Fibroblast of lung (primary cell): ENCODE measurements around the gene PAM. TPM values are rescaled to one million over a fixed set of nuclear protein-coding genes. Genes with fewer than 3 reads are reported as not detected.
"Not testable (repeated sequence)": the region's sequence is repeated elsewhere in the genome, so short reads cannot be mapped to it uniquely, and the experiment has no call there.

ENCODE experiments used
- DNase-seq, 2 donors: peaks; one replicate each; pipeline versions ENCODE4 v3.0.0 to v3.0.0-alpha.2; 2010; ENCODE audit warnings: low read depth in 2 of 2
- H2AFZ ChIP-seq: 2 replicates; pipeline ENCODE4 v1.5.1; 2012; ENCODE audit warnings: low read length, control low read depth, inconsistent platforms
- H3K27ac ChIP-seq: 2 replicates; pipeline ENCODE4 v1.5.1; 2011; ENCODE audit warnings: low read length, control low read depth; ENCODE audit not compliant: insufficient read depth
- H3K27me3 ChIP-seq: 2 replicates; pipeline ENCODE4 v1.5.1; 2011; ENCODE audit warnings: mild to moderate bottlenecking, low read length; ENCODE audit not compliant: control insufficient read depth, insufficient read depth
- H3K36me3 ChIP-seq: 2 replicates; pipeline ENCODE4 v1.5.1; 2011; ENCODE audit warnings: low read length; ENCODE audit not compliant: control insufficient read depth, insufficient read depth
- H3K4me1 ChIP-seq: 2 replicates; pipeline ENCODE4 v1.5.1; 2011; ENCODE audit warnings: low read length; ENCODE audit not compliant: control insufficient read depth, insufficient read depth; ENCODE audit errors: extremely low read depth
- H3K4me2 ChIP-seq: 2 replicates; pipeline ENCODE4 v1.5.1; 2011; ENCODE audit warnings: low read length, control low read depth; ENCODE audit not compliant: insufficient read depth; ENCODE audit errors: extremely low read depth
- H3K4me3 ChIP-seq, 4 experiments: fragments of 200-600 bp in 1 of 4; sonication (generic) in 1 of 4; replicated peaks in 1 of 4; 2 replicates each; pipeline ENCODE4 v1.5.1; 2011 to 2016; ENCODE audit warnings: low read length in 4 of 4, low read depth in 3 of 4, mild to moderate bottlenecking in 3 of 4, control low read depth in 2 of 4, inconsistent platforms in 1 of 4, mixed read lengths in 1 of 4; ENCODE audit not compliant: insufficient read depth in 1 of 4; ENCODE audit errors: control extremely low read depth in 1 of 4
- H3K79me2 ChIP-seq: 2 replicates; pipeline ENCODE4 v1.5.1; 2012; ENCODE audit warnings: mild to moderate bottlenecking, low read length, inconsistent platforms; ENCODE audit not compliant: control insufficient read depth, insufficient read depth
- H3K9ac ChIP-seq: 2 replicates; pipeline ENCODE4 v1.5.1; 2011; ENCODE audit warnings: mild to moderate bottlenecking, low read length, control low read depth; ENCODE audit not compliant: insufficient read depth
- H3K9me3 ChIP-seq: 2 replicates; pipeline ENCODE4 v1.5.1; 2012; ENCODE audit warnings: low read depth, low read length; ENCODE audit not compliant: control insufficient read depth, insufficient read depth
- H4K20me1 ChIP-seq: 2 replicates; pipeline ENCODE4 v1.5.1; 2011; ENCODE audit warnings: low read length; ENCODE audit not compliant: control insufficient read depth, insufficient read depth; ENCODE audit errors: extremely low read depth
- CTCF ChIP-seq, 2 donors: IDR thresholded peaks in 1 of 2; conservative IDR thresholded peaks in 1 of 2; 1 replicate in 1 of 2; 2 replicates in 1 of 2; pipeline ENCODE4 v1.5.1; 2011 to 2012; ENCODE audit warnings: low read length in 2 of 2, control low read depth in 1 of 2, inconsistent platforms in 1 of 2, low read depth in 1 of 2, mild to moderate bottlenecking in 1 of 2
- EZH2 ChIP-seq: IDR thresholded peaks from 2 replicates; pipeline ENCODE4 v1.5.1; 2012; ENCODE audit warnings: low read length, control low read depth, mild to moderate bottlenecking; ENCODE audit errors: missing control alignments
- polyA plus RNA-seq, 2 donors: library from polyadenylated mRNA; depleted of rRNA in 1 of 2; stranded (reverse) in 1 of 2; unstranded in 1 of 2; fragments of >200 nt; gene quantifications; 2 replicates each; pipeline ENCODE4 v1.2.1, GENCODE V29; 2011 to 2012; ENCODE audit warnings: missing spikeins in 1 of 2
- total RNA-seq: library from RNA; depleted of rRNA; stranded (reverse); fragments of >200 nt; gene quantifications from 2 replicates; pipeline ENCODE4 v1.2.1, GENCODE V29; 2014

PAM gene
- total and polyA plus RNA-seq, 2 donors (not counting 1 experiment from before 2014, with no cell fraction given): 404 to 405 TPM

- Histone ChIP-seq H3K36me3 (no peaks in the 10 kb centered on the region), H3K4me3 (no peak overlapping the region), H3K4me1 (peaks cover 2% of the 10 kb centered on the region), H3K9ac (no peak overlapping the region), H3K27ac (no peak overlapping the region), H3K27me3 (no peaks in the 10 kb centered on the region), H3K4me2 (no peak overlapping the region), H2AFZ (no peak overlapping the region), H3K79me2 (no peaks in the 10 kb centered on the region), H3K9me3 (no peaks in the 10 kb centered on the region), H4K20me1 (no peaks in the 10 kb centered on the region)
- TF ChIP-seq CTCF (conservative IDR thresholded peaks at IDR 0.05 in 1 of 2, IDR thresholded peaks at IDR 0.05 in 1 of 2; ENCODE audit: low read depth in 1 of 2, low read length in 2 of 2) (no peak), EZH2 (no peak)
- no peak for DNase-seq
These were observed 150.0 kb downstream of the PAM start for GRCh38 chr5:102905056-102905455.

- not testable (repeated sequence) for H3K9me3 ChIP-seq, H3K79me2 ChIP-seq, DNase-seq, H3K9ac ChIP-seq, H2AFZ ChIP-seq, H3K27ac ChIP-seq, H3K4me3 ChIP-seq, H3K4me2 ChIP-seq, H3K36me3 ChIP-seq, H4K20me1 ChIP-seq, H3K4me1 ChIP-seq, H3K27me3 ChIP-seq
These were observed 152.0 kb downstream of the PAM start for GRCh38 chr5:102907099-102907498.

- TF ChIP-seq EZH2 (no peak), CTCF (conservative IDR thresholded peaks at IDR 0.05 in 1 of 2, IDR thresholded peaks at IDR 0.05 in 1 of 2; ENCODE audit: low read depth in 1 of 2, low read length in 2 of 2) (no peak)
- H3K4me2 ChIP-seq: peak overlapping the region; percentile 54
- peak; percentile 20 to 87 for DNase-seq
- H3K36me3 ChIP-seq: no peaks in the 10 kb centered on the region
- peaks cover 11% of the 10 kb centered on the region for H3K4me1 ChIP-seq
- no peak overlapping the region for H3K9ac ChIP-seq
- H4K20me1 ChIP-seq: no peaks in the 10 kb centered on the region
- no peaks in the 10 kb centered on the region for H3K9me3 ChIP-seq
- no peaks in the 10 kb centered on the region for H3K27me3 ChIP-seq
- H3K79me2 ChIP-seq: peaks cover 2% of the 10 kb centered on the region
- H2AFZ ChIP-seq: no peak overlapping the region
- H3K4me3 ChIP-seq: no peak overlapping the region
- no peak overlapping the region for H3K27ac ChIP-seq
These were observed 155.4 kb downstream of the PAM start for GRCh38 chr5:102910240-102911226.
